Midbrain (tissue), 1 donor: ENCODE measurements around the gene USP20.
"Not testable (repeated sequence)": the region's sequence is repeated elsewhere in the genome, so short reads cannot be mapped to it uniquely, and the experiment has no call there.

Experiments used
- DNase-seq: peaks from one replicate; lab custom pipeline; 2025; lab: John Stamatoyannopoulos, UW

The USP20 gene

GRCh38 chr9:129889941-129890717, 54.9 kb downstream of the USP20 start:
- DNase-seq, result no peak

- DNase-seq, result not testable (repeated sequence)
Observed at GRCh38 chr9:129890718-129891299, 55.6 kb downstream of the USP20 start.

DNA sequence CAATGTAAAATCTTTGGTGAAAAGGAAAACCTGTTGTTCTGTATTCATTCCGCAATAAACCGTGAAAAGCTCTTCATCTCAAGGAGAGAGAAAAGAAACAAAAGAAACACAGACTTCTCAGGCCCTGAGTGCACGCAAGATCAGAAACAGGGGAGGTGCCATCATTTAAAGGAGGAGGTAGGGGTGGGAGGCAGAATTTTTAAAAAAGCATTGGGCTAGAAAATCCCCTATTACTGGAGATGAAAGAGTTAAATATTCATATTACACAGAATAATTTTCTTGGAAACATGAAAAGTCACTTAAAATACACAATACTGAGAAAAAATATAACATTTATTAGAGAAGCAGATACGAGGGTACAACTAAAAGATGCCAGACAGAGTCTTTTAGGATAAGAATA, 56.3 kb downstream of the USP20 start:
- no peak for DNase-seq

DNA sequence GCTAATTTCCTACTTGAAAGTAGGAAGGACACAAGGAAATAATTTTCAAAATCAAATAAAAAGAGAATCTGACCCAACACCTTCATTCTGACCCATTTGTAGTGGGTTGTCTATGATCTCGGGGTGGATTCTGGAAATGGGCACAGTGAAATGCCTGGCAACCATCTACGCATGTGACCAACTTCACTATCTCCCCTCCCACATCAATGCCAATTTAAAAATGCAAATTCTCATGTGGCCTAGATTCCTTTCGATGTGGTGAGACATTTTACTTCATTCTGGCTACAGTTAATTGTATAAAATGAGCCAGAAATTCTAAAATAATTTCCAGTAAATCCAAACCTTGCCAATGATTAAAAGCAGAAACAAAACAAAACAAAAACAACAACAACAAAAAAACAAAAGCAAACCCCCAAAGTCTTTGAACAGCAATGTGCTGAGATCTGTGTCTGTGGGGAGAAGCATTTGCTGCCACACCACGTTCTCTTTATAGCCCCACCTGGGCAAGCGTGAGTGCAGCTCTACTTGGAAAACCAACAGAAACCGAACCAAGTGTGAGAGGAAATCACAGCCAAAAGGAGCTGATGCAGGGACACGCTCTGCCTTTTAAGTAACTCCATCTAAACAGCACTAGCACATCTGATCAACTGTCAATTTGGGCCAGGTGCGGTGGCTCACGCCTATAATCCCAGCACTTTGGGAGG, 59.0 kb downstream of the USP20 start:
- DNase-seq, result no peak

DNA sequence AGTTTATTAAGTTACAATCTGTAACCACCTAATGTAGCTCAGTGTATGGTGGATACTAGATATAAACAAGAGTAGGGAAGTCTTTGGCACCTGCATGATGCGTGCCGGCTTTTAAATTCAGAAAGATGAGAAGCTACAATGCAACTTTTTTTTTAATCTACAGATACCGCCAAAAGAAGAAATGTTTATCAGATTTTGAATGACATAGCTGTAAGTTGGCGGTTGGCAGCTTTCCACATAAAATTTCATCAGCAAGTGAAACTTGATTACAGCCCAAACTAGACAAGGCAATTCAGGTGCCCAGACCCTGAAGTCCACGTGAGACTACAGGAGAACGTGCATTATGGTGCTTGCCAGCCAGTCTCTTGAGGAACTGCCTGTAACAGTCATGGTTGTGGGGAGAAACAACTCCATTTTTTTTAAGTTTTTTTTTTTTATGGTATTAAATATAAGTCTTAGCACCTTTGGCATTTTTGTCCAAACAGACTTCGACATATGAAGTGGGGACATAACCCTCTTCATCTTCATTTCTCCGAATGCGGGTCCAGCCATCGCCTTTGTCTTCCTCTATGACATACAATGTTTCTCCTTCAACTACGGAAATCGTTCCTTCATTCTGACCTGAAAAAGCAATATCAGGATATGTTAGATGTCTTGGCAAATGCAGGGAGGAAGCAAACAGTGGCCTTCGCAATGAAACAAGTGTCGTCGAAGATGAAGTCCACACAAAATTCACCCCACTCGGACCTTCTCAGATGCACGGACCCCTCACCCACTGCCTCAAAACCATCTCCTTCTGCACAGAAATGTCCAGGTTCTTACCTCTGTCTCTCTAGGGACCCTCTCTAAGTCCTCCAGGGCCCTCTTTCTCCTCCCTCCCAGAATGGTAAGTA, 60.4 kb downstream of the USP20 start:
- no peak for DNase-seq

DNA sequence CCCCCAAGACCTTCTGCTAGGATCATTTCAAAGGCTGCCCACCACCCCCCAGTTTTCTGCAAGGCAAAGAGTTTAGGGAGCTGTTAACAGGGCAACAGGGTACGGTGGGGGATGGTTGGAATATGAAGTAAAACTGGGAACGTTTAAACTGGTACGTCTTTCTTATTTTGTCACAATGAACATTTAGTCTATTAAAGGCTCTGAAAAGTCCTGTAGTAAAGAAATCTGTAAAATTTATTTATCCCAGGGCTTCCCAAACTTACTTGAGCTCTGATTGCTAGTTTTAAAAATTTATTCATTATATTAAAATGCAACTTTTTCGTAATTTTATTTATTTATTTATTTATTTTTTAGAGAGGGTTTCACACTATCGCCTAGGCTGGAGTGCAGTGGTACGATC, 62.0 kb downstream of the USP20 start:
- DNase-seq, result no peak

- DNase-seq, result no peak
Observed at GRCh38 chr9:129898185-129898584, 62.9 kb downstream of the USP20 start.

GRCh38 chr9:129899620-129900019, 64.4 kb downstream of the USP20 start:
- no peak for DNase-seq

DNA sequence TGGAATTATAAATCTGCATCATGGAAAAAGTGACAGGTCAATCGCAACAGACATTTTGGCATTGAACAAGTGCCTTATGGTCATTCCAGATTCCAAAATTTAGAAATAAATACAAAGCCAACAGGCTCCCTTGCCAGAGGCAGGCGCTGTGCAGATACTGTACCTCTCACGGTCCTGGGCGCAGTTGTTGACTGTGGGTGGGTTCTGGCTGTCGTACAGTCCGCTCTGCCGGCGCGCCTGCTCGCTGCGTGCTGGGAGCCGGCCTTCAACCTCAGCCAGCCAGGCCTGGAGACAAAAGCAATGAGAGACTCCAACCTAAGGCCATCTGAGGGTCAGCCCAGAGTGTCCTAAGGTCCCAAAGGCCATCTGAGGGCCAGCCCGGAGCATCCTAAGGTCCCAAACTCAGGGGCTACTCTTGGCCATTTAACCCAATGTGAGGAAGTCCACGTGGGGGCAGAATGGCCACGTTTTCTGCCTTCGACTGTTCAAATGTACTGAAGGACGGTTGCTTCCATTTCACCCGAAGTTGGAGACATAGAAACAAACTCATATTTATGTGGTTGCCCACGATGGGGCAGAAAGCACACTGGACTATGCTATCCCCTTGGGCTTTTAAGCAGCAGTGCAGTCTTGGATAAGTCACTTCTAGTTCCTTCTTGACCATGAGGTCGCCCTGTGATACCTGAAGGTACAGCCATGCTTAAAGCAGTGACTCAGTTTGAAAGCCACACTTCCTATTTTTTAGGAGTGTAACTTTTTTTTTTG, 65.2 kb downstream of the USP20 start:
- DNase-seq, result no peak

- no peak for DNase-seq
Observed at GRCh38 chr9:129901993-129902739, 66.9 kb downstream of the USP20 start.

DNA sequence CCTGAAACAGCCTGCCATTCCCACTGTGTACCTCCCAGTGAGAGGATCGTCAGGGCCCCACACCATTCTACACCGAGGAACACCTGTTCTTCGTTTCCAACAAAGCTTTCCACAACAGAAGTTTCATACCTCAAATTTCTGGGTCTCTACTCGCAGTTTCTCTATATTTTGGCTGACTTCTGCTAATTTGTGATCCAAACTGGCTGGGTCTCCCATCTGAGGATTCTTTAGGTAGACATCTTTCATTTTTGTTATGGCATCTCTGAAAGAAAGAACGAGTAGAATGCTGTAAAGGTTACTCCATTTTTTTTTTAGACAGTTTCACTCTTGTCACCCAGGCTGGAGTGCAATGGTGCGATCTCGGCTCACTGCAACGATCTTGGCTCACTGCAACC, 67.5 kb downstream of the USP20 start:
- no peak for DNase-seq

- DNase-seq, result no peak
Observed at GRCh38 chr9:129904734-129905133, 69.5 kb downstream of the USP20 start.

DNA sequence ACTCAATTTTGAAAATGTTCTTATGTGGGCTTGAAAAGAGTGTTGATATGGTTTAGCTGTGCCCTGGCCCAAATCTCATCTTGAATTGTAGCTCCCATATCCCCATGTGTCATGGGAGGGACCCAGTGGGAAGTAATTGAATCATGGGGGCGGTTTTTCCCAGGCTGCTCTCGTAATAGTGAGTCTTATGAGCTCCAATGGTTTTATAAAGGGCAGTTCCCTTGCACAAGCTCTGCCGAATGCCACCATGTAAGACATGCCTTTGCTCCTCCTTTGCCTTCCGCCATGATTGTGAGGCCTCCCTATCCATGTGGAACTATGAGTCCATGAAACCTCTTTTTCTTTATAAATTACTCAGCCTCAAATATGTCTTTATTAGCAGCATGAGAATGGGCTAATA, 71.0 kb downstream of the USP20 start:
- no peak for DNase-seq

DNA sequence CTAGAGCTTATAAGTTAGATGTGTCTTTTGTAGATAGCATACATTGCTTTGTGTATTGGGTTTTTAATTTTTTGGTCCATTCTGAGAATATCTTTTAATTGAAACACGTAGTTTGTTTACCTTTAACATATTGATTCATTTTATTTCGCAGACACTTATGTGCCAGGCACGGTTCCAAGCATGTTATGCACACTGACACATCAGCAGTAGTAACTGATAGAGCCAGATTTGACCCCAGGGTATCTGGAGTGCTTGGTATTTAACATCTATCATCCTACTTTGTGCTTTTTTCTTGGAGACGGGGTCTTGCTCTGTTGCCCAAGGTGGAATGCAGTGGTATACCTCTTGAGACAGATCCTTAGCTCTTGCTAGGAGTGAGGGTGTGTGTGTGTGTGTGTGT, 71.9 kb downstream of the USP20 start:
- DNase-seq, result no peak

DNA sequence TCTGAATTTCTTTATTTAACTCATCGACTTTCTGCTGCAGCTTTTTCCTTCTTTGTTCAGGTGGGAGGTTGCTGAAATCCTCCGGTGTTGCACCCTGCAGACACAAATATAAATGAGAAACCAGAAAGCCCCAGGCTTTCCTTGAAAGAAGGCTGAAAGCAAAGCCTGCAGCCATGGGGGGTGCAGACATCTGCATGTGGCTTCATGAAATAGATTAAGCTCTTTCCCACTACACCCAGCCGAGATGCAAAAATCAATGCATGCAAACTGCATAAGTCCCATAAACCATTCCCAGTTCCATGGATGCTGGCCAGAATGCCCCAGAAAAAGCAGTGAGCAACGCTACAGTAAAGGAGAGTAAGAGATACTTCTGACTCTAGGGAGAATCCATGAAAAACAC, 73.6 kb downstream of the USP20 start:
- DNase-seq, result no peak

GRCh38 chr9:129909851-129910250, 74.6 kb downstream of the USP20 start:
- no peak for DNase-seq

- no peak for DNase-seq
Observed at GRCh38 chr9:129910628-129911567, 75.6 kb downstream of the USP20 start.

- no peak for DNase-seq
Observed at GRCh38 chr9:129914051-129914450, 78.8 kb downstream of the USP20 start.

GRCh38 chr9:129916707-129917106, 81.4 kb downstream of the USP20 start:
- no peak for DNase-seq
